ENCODE results near the gene RPLP2.

Gene RPLP2

DNA sequence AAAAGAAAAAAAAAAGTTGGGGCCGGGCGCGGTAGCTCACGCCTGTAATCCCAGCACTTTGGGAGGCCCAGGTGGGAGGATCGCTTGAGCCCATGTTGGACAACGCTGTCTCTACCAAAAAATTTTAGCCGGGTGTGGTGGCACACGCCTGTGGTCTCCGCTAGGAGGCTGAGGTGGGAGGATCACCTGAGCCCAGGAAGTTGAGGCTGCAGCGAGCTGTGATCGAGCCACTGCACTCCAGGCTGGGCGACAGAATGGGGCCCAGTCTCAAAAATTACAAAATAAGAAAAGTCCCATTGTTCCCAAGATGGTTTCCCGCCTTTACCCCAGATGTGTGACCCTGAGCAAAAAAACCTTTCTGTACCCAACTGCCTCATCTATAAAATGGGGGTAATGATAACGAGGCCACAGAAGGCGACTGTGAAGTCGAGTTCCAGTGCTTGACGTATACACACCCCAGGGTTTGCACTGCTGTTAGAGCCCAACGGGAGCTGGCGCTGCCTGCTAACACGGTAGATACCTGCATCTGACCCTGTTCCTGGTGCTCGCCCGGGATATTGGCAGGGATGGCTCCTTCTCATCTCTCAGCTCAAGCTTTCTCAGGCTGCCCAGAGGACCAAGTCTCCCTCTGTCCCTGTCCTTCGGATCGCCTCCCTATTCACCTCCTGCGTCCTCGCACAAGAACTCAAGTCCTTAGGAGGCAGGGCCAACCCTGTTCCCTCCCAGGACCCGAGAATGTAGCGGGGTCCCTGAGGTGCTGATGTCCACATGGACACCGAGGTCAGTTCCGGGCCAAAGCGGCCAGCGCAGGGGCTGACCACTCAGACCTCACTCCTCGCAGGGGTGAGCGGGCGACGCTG is 1.1 kb upstream of the RPLP2 start:
- no peak for FAIRE-seq

GRCh38 chr11:810040-810567 is 337 bp downstream of the RPLP2 start:
- no peak for FAIRE-seq

DNA sequence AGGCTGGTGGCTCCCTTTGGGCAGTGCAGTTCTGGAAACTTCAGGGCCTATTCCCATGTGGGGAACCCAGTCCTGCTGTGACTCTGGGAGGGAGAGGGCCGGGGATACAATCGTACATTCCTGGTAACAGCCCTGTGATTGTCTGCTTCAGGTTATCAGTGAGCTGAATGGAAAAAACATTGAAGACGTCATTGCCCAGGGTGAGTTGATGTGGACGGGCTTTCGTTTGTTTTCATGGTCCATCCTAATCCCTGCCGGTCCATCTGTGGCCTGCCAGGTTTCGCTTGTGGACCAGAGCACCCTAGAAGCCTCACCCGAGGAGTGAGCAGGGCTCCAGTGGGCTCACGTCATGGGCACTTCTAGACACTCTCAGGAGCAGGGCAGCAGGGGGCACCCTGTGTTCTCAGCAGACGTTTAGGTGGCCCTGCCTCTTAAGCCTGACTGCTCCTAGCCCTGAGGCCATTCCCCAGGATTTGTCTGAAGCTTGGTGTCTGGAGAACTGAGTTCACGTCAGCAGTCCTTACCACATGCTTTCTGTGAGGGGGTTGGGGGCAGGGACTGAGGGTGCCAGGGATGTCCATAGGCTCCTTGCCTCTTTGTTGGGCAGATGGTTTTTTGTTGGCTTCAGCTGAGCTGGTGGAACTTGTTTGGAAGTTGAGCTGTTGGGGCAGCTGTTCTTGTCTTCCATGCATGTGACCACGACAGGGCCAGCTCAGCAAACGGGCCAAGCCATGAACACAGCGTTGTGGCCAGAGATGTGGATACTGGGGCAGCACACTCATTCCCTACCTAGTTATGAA is 1.9 kb downstream of the RPLP2 start:
- FAIRE-seq = no peak

GRCh38 chr11:812390-812789 is 2.6 kb downstream of the RPLP2 start:
- FAIRE-seq = no peak

- FAIRE-seq = no peak
Observed at GRCh38 chr11:813072-813455, 3.3 kb downstream of the RPLP2 start.

DNA sequence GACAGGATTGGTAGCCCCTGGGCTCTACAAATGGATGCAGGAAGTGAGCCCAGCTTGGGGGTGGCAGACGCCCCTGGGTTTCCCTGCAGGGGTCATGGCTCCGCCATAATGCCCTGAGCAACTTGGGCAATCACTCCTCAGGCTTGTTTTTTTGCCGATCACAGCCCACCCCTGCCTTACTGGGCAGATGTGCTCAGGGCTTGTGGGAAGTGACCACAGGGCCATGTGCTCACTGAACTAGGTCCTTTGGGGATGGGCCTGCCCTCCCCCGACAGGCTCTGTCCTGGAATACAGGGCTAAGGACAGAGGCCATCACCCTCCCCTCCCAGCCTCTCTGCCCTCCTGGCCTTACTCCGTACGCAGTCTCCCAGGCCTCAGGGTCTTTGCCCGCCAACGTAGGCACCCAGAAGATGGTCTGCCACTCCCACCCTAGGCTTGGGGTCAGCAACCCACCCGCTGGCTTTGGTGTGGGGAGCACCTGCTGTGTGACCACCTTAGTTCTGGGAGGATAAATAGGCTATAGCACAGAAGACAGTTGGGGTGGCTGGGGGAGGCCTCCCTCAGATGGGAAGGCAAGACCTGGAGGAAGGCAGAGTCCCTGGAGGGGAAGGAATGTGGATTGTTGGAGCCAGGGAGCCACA is 3.8 kb downstream of the RPLP2 start:
- FAIRE-seq = no peak

GRCh38 chr11:815675-816432 is 6.1 kb downstream of the RPLP2 start:
- no peak for FAIRE-seq

- FAIRE-seq = peak; percentile 96
Observed at GRCh38 chr11:816433-816779, 6.6 kb downstream of the RPLP2 start.

DNA sequence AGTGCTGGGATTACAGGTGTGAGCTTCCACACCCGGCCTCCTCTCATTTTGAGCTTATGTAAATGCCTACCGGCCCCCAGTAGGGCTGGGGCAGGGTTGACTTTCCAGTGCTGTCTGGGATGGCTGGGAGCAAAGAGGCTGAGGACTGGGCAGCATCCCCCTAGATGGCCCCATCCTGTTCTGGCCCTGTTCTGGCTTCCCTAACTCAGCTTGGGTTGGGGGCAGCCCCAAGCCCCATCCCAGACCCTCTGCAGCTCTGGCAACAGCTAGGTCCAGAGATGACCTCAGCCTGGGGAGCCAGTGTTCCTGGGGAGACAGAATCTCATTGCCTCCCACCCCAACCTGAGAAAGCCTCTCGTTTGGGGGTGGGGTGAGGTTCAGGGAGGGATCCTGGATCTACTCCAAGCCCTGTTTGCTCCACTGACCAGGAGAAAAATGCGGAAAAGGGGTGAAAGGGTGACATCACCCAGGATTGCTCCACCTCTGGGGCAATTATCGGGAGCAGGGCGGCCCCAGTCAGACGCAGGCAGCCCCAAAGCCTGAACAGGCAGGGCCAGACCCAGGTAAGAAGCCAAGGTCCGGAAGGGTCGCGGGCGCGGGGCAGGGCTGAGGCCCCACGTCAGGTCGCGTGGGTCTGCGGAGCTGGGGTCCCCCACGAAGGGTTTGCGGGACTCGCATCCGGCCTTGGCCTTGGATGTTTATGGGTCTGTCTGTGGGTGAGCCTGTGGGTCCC is 8.8 kb downstream of the RPLP2 start, which contains the start of gene PNPLA2:
Gene PNPLA2 (plus strand): TSS at position 519 of the 733 bp plus-strand sequence. CDS start 805 bp downstream, outside the sequence.
- FAIRE-seq = peak; percentile 64

DNA sequence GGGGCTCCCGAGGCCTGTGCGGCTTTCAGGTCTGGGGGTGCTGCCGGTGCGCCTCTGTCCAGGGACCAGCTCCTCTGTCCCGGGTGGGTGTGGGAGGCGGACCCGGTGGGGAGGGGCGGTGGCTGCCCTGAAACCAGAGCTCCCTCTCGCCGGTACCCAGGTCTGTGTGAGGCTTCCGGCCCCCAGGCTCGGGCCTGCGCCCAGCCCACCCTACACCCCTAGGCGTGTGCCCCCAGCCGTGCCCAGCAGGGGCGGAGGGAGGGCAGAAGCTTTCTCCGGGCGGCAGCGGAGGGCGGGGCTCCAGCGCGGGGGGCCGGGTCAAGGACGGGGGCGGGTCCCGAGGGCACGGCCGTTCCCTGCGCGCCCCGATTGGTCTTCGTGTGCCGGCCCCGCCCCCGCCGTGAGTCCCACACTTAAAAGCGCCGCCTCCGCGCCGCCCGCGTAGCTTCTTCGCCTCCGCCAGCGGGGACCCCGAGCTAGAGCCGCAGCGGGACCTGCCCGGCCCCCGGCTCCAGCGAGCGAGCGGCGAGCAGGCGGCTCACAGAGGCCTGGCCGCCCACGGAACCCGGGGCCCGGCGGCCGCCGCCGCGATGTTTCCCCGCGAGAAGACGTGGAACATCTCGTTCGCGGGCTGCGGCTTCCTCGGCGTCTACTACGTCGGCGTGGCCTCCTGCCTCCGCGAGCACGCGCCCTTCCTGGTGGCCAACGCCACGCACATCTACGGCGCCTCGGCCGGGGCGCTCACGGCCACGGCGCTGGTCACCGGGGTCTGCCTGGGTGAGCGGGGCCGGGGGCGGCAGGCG is 9.6 kb downstream of the RPLP2 start:
- FAIRE-seq = no peak

GRCh38 chr11:819943-820649 is 10.3 kb downstream of the RPLP2 start:
- peak; percentile 88 for FAIRE-seq

- no peak for FAIRE-seq
Observed at GRCh38 chr11:820655-821511, 11.1 kb downstream of the RPLP2 start.

- no peak for FAIRE-seq
Observed at GRCh38 chr11:821512-822371, 12.0 kb downstream of the RPLP2 start.

DNA sequence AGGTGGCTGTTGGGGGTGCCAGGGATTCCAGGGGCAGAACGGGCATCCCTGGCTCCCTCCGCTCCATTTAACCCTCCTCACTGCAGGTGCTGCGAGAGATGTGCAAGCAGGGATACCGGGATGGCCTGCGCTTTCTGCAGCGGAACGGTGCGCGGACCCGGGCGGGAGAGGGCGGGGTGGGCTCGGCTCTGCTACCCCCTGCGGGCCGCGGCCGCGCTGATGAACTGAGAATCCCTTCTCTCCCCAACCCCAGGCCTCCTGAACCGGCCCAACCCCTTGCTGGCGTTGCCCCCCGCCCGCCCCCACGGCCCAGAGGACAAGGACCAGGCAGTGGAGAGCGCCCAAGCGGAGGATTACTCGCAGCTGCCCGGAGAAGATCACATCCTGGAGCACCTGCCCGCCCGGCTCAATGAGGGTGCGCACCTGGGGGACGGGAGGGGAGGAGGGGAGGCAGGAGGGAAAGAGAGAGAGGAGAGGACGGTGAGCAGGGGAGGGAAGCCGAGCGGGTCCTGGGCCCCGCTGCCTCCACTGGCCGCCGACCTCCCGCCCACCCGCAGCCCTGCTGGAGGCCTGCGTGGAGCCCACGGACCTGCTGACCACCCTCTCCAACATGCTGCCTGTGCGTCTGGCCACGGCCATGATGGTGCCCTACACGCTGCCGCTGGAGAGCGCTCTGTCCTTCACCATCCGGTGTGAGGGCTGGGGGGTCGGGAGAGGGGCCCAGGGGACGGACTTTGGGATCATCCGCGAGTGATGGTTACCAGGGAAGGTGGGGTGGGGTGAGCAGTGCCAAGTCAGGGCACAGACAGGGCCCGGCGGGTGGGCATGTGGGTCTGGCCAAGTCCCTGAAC is 13.9 kb downstream of the RPLP2 start:
- no peak for FAIRE-seq

DNA sequence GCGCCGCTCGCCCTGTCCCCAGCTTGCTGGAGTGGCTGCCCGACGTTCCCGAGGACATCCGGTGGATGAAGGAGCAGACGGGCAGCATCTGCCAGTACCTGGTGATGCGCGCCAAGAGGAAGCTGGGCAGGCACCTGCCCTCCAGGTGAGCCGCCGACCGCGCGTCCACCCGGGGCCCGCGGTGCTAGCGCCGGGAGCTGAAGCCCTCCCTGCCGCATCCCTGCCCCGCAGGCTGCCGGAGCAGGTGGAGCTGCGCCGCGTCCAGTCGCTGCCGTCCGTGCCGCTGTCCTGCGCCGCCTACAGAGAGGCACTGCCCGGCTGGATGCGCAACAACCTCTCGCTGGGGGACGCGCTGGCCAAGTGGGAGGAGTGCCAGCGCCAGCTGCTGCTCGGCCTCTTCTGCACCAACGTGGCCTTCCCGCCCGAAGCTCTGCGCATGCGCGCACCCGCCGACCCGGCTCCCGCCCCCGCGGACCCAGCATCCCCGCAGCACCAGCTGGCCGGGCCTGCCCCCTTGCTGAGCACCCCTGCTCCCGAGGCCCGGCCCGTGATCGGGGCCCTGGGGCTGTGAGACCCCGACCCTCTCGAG is 14.6 kb downstream of the RPLP2 start:
- no peak for FAIRE-seq

- no peak for FAIRE-seq
Observed at GRCh38 chr11:824942-825341, 15.2 kb downstream of the RPLP2 start.

Measured in G401.6 (cell line).